Colonic mucosa (tissue), 4 donors: ENCODE results near the gene FTSJ1. TPM values are rescaled to one million over a fixed set of nuclear protein-coding genes. Genes with fewer than 3 reads are reported as not detected.

Experiments used
- DNase-seq: peaks from one replicate; pipeline ENCODE4 v3.0.0-alpha.2; 2020
- H3K27ac ChIP-seq: fragments of 200-600 bp; one replicate; pipeline ENCODE4 v1.8.0; 2021
- H3K27me3 ChIP-seq: fragments of 200-600 bp; one replicate; pipeline ENCODE4 v1.8.0; 2021
- H3K36me3 ChIP-seq: fragments of 200-600 bp; one replicate; pipeline ENCODE4 v1.8.0; 2021
- H3K4me1 ChIP-seq: fragments of 200-600 bp; one replicate; pipeline ENCODE4 v1.8.0; 2021; ENCODE audit warnings: mild to moderate bottlenecking
- H3K4me3 ChIP-seq: fragments of 200-600 bp; one replicate; pipeline ENCODE4 v1.8.0; 2021
- H3K9ac ChIP-seq, 2 donors: one replicate each; pipeline ENCODE4 v1.7.0; 2013; ENCODE audit warnings: control low read depth in 2 of 2, low read depth in 2 of 2, low read length in 2 of 2
- H3K9me3 ChIP-seq: fragments of 200-600 bp; one replicate; pipeline ENCODE4 v1.8.0; 2021
- CTCF ChIP-seq: fragments of 200-600 bp; IDR thresholded peaks from one replicate; pipeline ENCODE4 v1.8.0; 2022; ENCODE audit warnings: antibody characterized with exemption, mild to moderate bottlenecking
- intact Hi-C: fragments of 100-400 bp; cut with DNase I; formaldehyde crosslinking; loops from one replicate; pipeline ENCODE4 v1.14.1; 2022
- total RNA-seq, 2 donors: library from RNA; stranded (reverse); fragmentation: NEBNext Ultra II Directional in 1 of 2; extraction: Animal tissue kit (Norgen Biotek cat#: 25700) in 1 of 2; gene quantifications; one replicate each; pipeline ENCODE4 v1.2.1, GENCODE V29; 2021
- donor health status: healthy.
- donor health status: DM: no; HTN: no; CAD: no.
- donor health status: DM: no; HTN: no; CAD: no.

FTSJ1 gene
- total RNA-seq, 2 donors from 2014 or later: 18.0 to 38.7 TPM

DNA sequence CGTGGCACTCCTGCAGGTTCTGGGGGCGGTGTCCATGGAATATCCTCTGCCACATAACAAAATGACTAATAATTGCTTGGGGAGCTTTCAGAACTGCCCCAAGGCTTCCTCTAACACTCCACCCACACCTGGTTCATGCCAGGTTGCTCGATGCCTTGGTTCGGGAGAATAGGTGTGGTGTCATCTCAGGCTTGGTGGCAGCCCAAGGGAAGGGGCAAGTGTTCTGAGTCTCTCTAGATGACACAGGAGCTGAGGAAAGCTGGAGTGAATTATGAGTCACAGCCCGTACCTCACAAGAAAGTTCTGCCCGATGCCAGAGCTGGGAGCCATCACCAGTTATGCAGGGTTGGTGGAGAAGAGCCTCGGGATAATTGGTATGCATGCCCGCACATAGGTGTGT is 14.7 kb downstream of the FTSJ1 start:
- no peak for DNase-seq
- H3K36me3 ChIP-seq: no peaks in the 10 kb centered on the region
- intact Hi-C loops: loop anchor here (10.0 kb wide), 1 partner anchor 406 kb away; no protein-coding TSS in a partner anchor
- no peaks in the 10 kb centered on the region for H3K9me3 ChIP-seq
- no peak overlapping the region for H3K9ac ChIP-seq
- H3K27ac ChIP-seq: no peak overlapping the region
- no peak overlapping the region for H3K4me3 ChIP-seq
- H3K27me3 ChIP-seq: no peaks in the 10 kb centered on the region
- no peak for TF ChIP-seq CTCF
- no peaks in the 10 kb centered on the region for H3K4me1 ChIP-seq

GRCh38 chrX:48491809-48492208 is 15.8 kb downstream of the FTSJ1 start:
- H3K36me3 ChIP-seq: no peaks in the 10 kb centered on the region
- H3K4me1 ChIP-seq: no peaks in the 10 kb centered on the region
- no peaks in the 10 kb centered on the region for H3K9me3 ChIP-seq
- no peaks in the 10 kb centered on the region for H3K27me3 ChIP-seq
- H3K27ac ChIP-seq: no peak overlapping the region
- no peak for DNase-seq
- no peak for TF ChIP-seq CTCF
- no peak overlapping the region for H3K9ac ChIP-seq
- intact Hi-C loops: loop anchor here (10.0 kb wide), 1 partner anchor 407 kb away; no protein-coding TSS in a partner anchor
- H3K4me3 ChIP-seq: no peak overlapping the region

- Histone ChIP-seq H3K9ac (no peak overlapping the region), H3K4me1 (no peaks in the 10 kb centered on the region), H3K4me3 (no peak overlapping the region), H3K27me3 (no peaks in the 10 kb centered on the region), H3K36me3 (no peaks in the 10 kb centered on the region), H3K9me3 (no peaks in the 10 kb centered on the region), H3K27ac (no peak overlapping the region)
- no peak for DNase-seq
- intact Hi-C loops: loop anchor here (10.0 kb wide), 1 partner anchor 408 kb away; no protein-coding TSS in a partner anchor
- TF ChIP-seq CTCF: no peak
Measured at GRCh38 chrX:48492293-48492910, 16.4 kb downstream of the FTSJ1 start.

DNA sequence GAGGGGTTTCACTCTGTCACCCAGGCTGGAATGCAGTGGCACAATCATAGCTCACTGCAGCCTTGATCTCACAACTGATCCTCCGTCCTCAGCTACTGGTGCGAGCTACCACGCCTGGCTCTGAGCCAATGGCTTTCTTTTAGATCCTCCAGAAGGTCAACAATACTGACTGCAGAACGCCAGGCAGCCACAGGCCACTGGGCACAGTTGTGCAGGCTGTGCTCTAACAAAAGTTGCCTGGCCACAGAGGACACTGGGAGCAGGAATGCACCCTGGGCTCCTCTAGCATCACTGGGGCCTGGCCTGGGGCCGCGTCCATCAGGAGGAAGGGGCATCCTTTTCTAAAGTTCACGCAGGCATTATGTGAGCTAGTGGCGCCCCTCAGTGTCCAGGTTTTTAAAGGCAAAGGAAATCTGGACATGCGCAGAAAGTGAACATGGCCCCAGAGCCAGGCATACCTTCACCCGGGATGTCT is 17.9 kb downstream of the FTSJ1 start:
- no peaks in the 10 kb centered on the region for H3K36me3 ChIP-seq
- TF ChIP-seq CTCF: no peak
- H3K4me1 ChIP-seq: no peaks in the 10 kb centered on the region
- DNase-seq: no peak
- no peak overlapping the region for H3K27ac ChIP-seq
- no peak overlapping the region for H3K4me3 ChIP-seq
- no peaks in the 10 kb centered on the region for H3K9me3 ChIP-seq
- intact Hi-C loops: loop anchor here (10.0 kb wide), 1 partner anchor 409 kb away; no protein-coding TSS in a partner anchor
- H3K27me3 ChIP-seq: no peaks in the 10 kb centered on the region
- no peak overlapping the region for H3K9ac ChIP-seq

DNA sequence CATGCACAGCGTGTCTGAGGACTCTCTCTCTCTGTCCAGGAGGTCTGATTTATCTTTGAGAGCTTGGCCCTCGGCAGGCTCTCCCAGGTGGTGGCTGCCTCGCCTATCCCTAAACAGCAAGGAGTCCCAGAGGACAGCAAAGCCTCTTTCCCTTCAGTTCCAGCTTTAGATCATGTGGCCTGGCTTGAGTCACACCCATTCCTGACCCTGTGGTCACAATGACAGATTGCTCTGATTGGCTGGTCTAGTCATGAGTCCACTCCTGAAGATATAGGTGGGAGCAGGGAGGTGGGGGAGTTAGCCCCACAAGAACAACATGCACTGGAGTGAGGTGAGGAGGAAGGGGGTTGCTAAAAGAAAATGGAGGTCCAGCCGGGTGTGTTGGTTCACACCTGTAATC is 20.7 kb downstream of the FTSJ1 start:
- no peak overlapping the region for H3K9ac ChIP-seq
- no peak overlapping the region for H3K4me3 ChIP-seq
- H3K9me3 ChIP-seq: no peaks in the 10 kb centered on the region
- no peaks in the 10 kb centered on the region for H3K36me3 ChIP-seq
- H3K4me1 ChIP-seq: no peaks in the 10 kb centered on the region
- TF ChIP-seq CTCF: no peak
- intact Hi-C loops: loop anchor here (10.0 kb wide), 1 partner anchor 412 kb away; no protein-coding TSS in a partner anchor
- no peak for DNase-seq
- H3K27ac ChIP-seq: no peak overlapping the region
- H3K27me3 ChIP-seq: no peaks in the 10 kb centered on the region
